ENCODE data around the gene CUL9.
"Not testable (repeated sequence)": the region's sequence is repeated elsewhere in the genome, so short reads cannot be mapped to it uniquely, and the experiment has no call there.

The CUL9 gene

GRCh38 chr6:43181942-43182860, at the start of gene CUL9:
Gene CUL9, plus strand, starts transcription at chr6:43182196. Its CDS starts 2,115 bp downstream, at chr6:43184311.
- peak; percentile 67 for DNase-seq

- no peak for DNase-seq
Measured at GRCh38 chr6:43138267-43138666, 43.7 kb upstream of the CUL9 start.

GRCh38 chr6:43139973-43140372, 42.0 kb upstream of the CUL9 start:
- not testable (repeated sequence) for DNase-seq

GRCh38 chr6:43141644-43142043, 40.4 kb upstream of the CUL9 start:
- DNase-seq, result no peak

GRCh38 chr6:43142101-43142500, 39.9 kb upstream of the CUL9 start:
- DNase-seq, result no peak

GRCh38 chr6:43143235-43144128, 38.5 kb upstream of the CUL9 start:
- DNase-seq, result peak; percentile 93

GRCh38 chr6:43144879-43145278, 37.1 kb upstream of the CUL9 start:
- no peak for DNase-seq

GRCh38 chr6:43146261-43146660, 35.7 kb upstream of the CUL9 start:
- no peak for DNase-seq

- no peak for DNase-seq
Measured at GRCh38 chr6:43146709-43147688, 35.0 kb upstream of the CUL9 start.

GRCh38 chr6:43147691-43148477, 34.1 kb upstream of the CUL9 start:
- DNase-seq, result no peak

- DNase-seq, result peak; percentile 45
Measured at GRCh38 chr6:43149265-43149664, 32.7 kb upstream of the CUL9 start.

- DNase-seq, result no peak
Measured at GRCh38 chr6:43150051-43150751, 31.8 kb upstream of the CUL9 start.

GRCh38 chr6:43159599-43159998, 22.4 kb upstream of the CUL9 start:
- no peak for DNase-seq

- no peak for DNase-seq
Measured at GRCh38 chr6:43163899-43164298, 18.1 kb upstream of the CUL9 start.

- DNase-seq, result peak; percentile 91
Measured at GRCh38 chr6:43170417-43170930, 11.5 kb upstream of the CUL9 start.

GRCh38 chr6:43170931-43171706, 10.9 kb upstream of the CUL9 start, which contains the start of gene SRF:
Gene SRF, plus strand, starts transcription at chr6:43171269. Its CDS starts 388 bp downstream, at chr6:43171657.
- peak; percentile 100 for DNase-seq

GRCh38 chr6:43171707-43172103, 10.3 kb upstream of the CUL9 start:
- no peak for DNase-seq

- DNase-seq, result peak; percentile 26
Measured at GRCh38 chr6:43172104-43173007, 9.6 kb upstream of the CUL9 start.

All from fibroblast of skin of right biceps (primary cell).